CD4-positive, alpha-beta T cell treated with Interleukin-2 at 100 ng/mL for 4 hours (primary cell): ENCODE measurements around the gene CD300LD.
"Not testable (repeated sequence)": the region's sequence is repeated elsewhere in the genome, so short reads cannot be mapped to it uniquely, and the experiment has no call there.

ENCODE experiments used
- DNase-seq: peaks from one replicate; pipeline ENCODE4 v3.0.0-alpha.2; 2020; ENCODE audit warnings: low spot score

CD300LD gene

GRCh38 chr17:74606050-74606449 is 14.0 kb upstream of the CD300LD start:
- DNase-seq: no peak

GRCh38 chr17:74605361-74605760 is 13.3 kb upstream of the CD300LD start:
- no peak for DNase-seq

- DNase-seq: no peak
These were observed 12.7 kb upstream of the CD300LD start for GRCh38 chr17:74604761-74605160.

GRCh38 chr17:74604200-74604599 is 12.1 kb upstream of the CD300LD start:
- DNase-seq: no peak

- no peak for DNase-seq
These were observed 11.7 kb upstream of the CD300LD start for GRCh38 chr17:74603746-74604145.

- no peak for DNase-seq
These were observed 11.1 kb upstream of the CD300LD start for GRCh38 chr17:74603037-74603635.

GRCh38 chr17:74601944-74602572 is 10.0 kb upstream of the CD300LD start:
- DNase-seq: peak; percentile 22

- DNase-seq: no peak
These were observed 7.4 kb upstream of the CD300LD start for GRCh38 chr17:74599448-74599939.

GRCh38 chr17:74599023-74599399 is 6.9 kb upstream of the CD300LD start:
- no peak for DNase-seq

- no peak for DNase-seq
These were observed 6.4 kb upstream of the CD300LD start for GRCh38 chr17:74598346-74599022.

- no peak for DNase-seq
These were observed 5.1 kb upstream of the CD300LD start for GRCh38 chr17:74597069-74597790.

GRCh38 chr17:74595037-74595750 is 3.1 kb upstream of the CD300LD start:
- DNase-seq: no peak

- DNase-seq: no peak
These were observed 580 bp downstream of the CD300LD start for GRCh38 chr17:74591503-74591902.

- no peak for DNase-seq
These were observed 6.4 kb downstream of the CD300LD start for GRCh38 chr17:74585711-74586110.

- DNase-seq: no peak
These were observed 7.6 kb downstream of the CD300LD start for GRCh38 chr17:74584292-74585060.

GRCh38 chr17:74582633-74583032 is 9.4 kb downstream of the CD300LD start:
- DNase-seq: no peak

GRCh38 chr17:74579900-74580299 is 12.2 kb downstream of the CD300LD start:
- DNase-seq: no peak

- DNase-seq: no peak
These were observed 13.1 kb downstream of the CD300LD start for GRCh38 chr17:74578979-74579378.

- DNase-seq: no peak
These were observed 17.5 kb downstream of the CD300LD start for GRCh38 chr17:74574489-74575142.

GRCh38 chr17:74573635-74574034 is 18.4 kb downstream of the CD300LD start:
- DNase-seq: not testable (repeated sequence)

GRCh38 chr17:74573169-74573568 is 18.9 kb downstream of the CD300LD start:
- DNase-seq: no peak
